Ascending aorta (tissue), 2 donors: ENCODE measurements around the gene MAP1A. TPM values are rescaled to one million over a fixed set of nuclear protein-coding genes. Genes with fewer than 3 reads are reported as not detected.

Source experiments
- DNase-seq, 2 donors: peaks; one replicate each; pipeline ENCODE4 v3.0.0-alpha.2; 2019; ENCODE audit warnings: low spot score in 2 of 2
- H3K27ac ChIP-seq, 2 donors: fragments of 200-600 bp; sonication (generic); one replicate each; pipeline ENCODE4 v1.5.1; 2016 to 2017; ENCODE audit warnings: mild to moderate bottlenecking in 1 of 2
- H3K27me3 ChIP-seq: fragments of 200-600 bp; sonication (generic); one replicate; pipeline ENCODE4 v1.5.1; 2017
- H3K36me3 ChIP-seq, 2 donors: fragments of 200-600 bp; sonication (generic); one replicate each; pipeline ENCODE4 v1.5.1; 2016
- H3K4me1 ChIP-seq, 2 donors: fragments of 200-600 bp; sonication (generic); one replicate each; pipeline ENCODE4 v1.5.1; 2016 to 2017; ENCODE audit warnings: mild to moderate bottlenecking in 1 of 2
- H3K4me3 ChIP-seq, 2 donors: fragments of 200-600 bp; sonication (generic); one replicate each; pipeline ENCODE4 v1.5.1; 2016 to 2017; ENCODE audit warnings: mild to moderate bottlenecking in 1 of 2
- H3K9me3 ChIP-seq, 2 donors: fragments of 200-600 bp; sonication (generic); one replicate each; pipeline ENCODE4 v1.5.1; 2016
- intact Hi-C: fragments of 100-400 bp; cut with DNase I; formaldehyde crosslinking; loops from one replicate; pipeline ENCODE4 v1.15.1; 2023
- total RNA-seq: library from RNA; depleted of rRNA; stranded (reverse); fragments of >200 nt; gene quantifications from one replicate; pipeline ENCODE4 v1.1.0, GENCODE V29; 2016
- TF ChIP-seq, protein P1 (sequence below), 3 experiments: fragments of 200-600 bp in 2 of 3; fragments of 450-650 bp in 1 of 3; sonication (generic) in 2 of 3; IDR thresholded peaks; one replicate each; pipeline ENCODE4 v1.5.1; 2016 to 2019; ENCODE audit warnings: antibody characterized with exemption in 3 of 3, mild to moderate bottlenecking in 1 of 3, moderate library complexity in 1 of 3

MAP1A gene
- total RNA-seq, 1 donor from 2014 or later = 19.9 TPM

GRCh38 chr15:43518197-43518761, 871 bp downstream of the MAP1A start:
- Histone ChIP-seq H3K4me1 (peaks cover 5 to 17% of the 10 kb centered on the region in 2 donors), H3K27ac (peak overlapping the region; percentile 80 to 81), H3K4me3 (peak overlapping the region; percentile 55 to 75), H3K27me3 (no peaks in the 10 kb centered on the region), H3K36me3 (peaks cover 26 to 35% of the 10 kb centered on the region in 2 donors), H3K9me3 (peaks cover 3 to 18% of the 10 kb centered on the region in 2 donors)
- no peak for DNase-seq
- TF ChIP-seq, protein P1, sequence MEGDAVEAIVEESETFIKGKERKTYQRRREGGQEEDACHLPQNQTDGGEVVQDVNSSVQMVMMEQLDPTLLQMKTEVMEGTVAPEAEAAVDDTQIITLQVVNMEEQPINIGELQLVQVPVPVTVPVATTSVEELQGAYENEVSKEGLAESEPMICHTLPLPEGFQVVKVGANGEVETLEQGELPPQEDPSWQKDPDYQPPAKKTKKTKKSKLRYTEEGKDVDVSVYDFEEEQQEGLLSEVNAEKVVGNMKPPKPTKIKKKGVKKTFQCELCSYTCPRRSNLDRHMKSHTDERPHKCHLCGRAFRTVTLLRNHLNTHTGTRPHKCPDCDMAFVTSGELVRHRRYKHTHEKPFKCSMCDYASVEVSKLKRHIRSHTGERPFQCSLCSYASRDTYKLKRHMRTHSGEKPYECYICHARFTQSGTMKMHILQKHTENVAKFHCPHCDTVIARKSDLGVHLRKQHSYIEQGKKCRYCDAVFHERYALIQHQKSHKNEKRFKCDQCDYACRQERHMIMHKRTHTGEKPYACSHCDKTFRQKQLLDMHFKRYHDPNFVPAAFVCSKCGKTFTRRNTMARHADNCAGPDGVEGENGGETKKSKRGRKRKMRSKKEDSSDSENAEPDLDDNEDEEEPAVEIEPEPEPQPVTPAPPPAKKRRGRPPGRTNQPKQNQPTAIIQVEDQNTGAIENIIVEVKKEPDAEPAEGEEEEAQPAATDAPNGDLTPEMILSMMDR (IDR thresholded peaks at IDR 0.05) = no peak
- intact Hi-C loops = loop anchor here (2.0 to 10.0 kb wide), 5 partner anchors 25 to 1553 kb away; partner anchors contain the start of genes B2M, ELL3, PATL2 and TP53BP1

DNA sequence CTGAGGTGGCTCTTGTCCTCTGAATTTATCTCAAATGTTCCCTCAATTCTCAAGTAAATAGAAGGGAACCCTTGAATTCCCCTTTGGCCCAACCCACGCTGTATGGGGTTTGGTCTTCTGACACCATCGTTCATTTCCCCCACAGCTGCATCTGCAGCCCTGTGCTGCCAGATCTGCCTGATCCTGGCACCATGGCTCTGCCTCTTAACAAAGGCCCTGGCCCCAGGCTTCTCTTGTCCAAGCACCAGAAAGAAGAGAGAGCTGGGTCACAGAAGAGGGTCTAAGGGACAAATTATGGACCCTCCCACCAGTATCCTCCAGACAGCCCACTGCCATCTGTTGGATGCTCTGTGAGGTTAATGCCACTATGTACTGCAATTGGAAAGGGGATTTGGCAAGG, 1.8 kb downstream of the MAP1A start:
- peaks cover 5 to 17% of the 10 kb centered on the region in 2 donors for H3K4me1 ChIP-seq
- no peaks in the 10 kb centered on the region for H3K27me3 ChIP-seq
- H3K4me3 ChIP-seq = peak overlapping the region in 1 of 2 donors; percentile 75
- peak overlapping the region; percentile 80 to 81 for H3K27ac ChIP-seq
- DNase-seq = no peak
- TF ChIP-seq, protein P1 (IDR thresholded peaks at IDR 0.05) = no peak
- peaks cover 3 to 27% of the 10 kb centered on the region in 2 donors for H3K9me3 ChIP-seq
- intact Hi-C loops = loop anchor here (2.0 to 10.0 kb wide), 5 partner anchors 26 to 1554 kb away; partner anchors contain the start of genes B2M, ELL3, PATL2 and TP53BP1
- peaks cover 26 to 42% of the 10 kb centered on the region in 2 donors for H3K36me3 ChIP-seq

DNA sequence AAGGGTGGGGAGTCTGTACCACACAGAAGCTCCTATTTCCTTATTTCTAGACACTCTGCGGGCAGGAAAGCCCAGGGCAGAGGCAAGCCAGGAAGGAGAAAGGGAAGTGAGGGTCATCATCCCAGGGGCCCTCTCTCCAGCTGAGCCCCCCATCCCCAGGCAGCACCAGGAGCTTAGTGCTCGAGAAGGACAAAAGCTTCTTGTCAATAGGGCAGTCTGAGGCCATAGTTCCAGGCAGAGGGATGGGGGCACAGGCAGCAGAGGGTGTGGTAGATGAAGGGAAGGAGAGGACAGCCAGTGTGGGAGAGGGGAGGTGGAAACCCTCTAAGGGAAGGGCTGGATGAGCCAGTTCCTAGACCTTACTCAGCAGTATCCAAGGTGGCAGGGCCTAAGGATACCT, 2.7 kb downstream of the MAP1A start:
- TF ChIP-seq, protein P1 (IDR thresholded peaks at IDR 0.05) = no peak
- intact Hi-C loops = no loop called here
- no peak overlapping the region for H3K4me3 ChIP-seq
- H3K27ac ChIP-seq = no peak overlapping the region
- peaks cover 3 to 36% of the 10 kb centered on the region in 2 donors for H3K9me3 ChIP-seq
- peaks cover 33 to 49% of the 10 kb centered on the region in 2 donors for H3K36me3 ChIP-seq
- peaks cover 5 to 17% of the 10 kb centered on the region in 2 donors for H3K4me1 ChIP-seq
- H3K27me3 ChIP-seq = no peaks in the 10 kb centered on the region
- no peak for DNase-seq

DNA sequence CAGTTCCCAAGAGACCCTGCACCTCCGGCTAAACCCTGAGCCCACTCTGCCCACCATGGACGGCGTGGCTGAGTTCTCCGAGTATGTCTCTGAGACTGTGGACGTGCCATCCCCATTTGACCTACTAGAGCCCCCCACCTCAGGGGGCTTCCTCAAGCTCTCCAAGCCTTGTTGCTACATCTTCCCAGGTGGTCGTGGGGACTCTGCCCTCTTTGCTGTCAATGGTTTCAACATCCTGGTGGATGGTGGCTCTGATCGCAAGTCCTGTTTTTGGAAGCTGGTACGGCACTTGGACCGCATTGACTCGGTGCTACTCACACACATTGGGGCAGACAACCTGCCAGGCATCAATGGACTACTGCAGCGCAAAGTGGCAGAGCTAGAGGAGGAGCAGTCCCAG, 4.0 kb downstream of the MAP1A start:
- Histone ChIP-seq H3K27ac (no peak overlapping the region), H3K4me1 (peaks cover 5 to 7% of the 10 kb centered on the region in 2 donors), H3K36me3 (peaks cover 33 to 52% of the 10 kb centered on the region in 2 donors), H3K27me3 (no peaks in the 10 kb centered on the region), H3K4me3 (no peak overlapping the region), H3K9me3 (peaks cover 3 to 47% of the 10 kb centered on the region in 2 donors)
- TF ChIP-seq, protein P1 (IDR thresholded peaks at IDR 0.05) = no peak
- intact Hi-C loops = no loop called here
- no peak for DNase-seq

DNA sequence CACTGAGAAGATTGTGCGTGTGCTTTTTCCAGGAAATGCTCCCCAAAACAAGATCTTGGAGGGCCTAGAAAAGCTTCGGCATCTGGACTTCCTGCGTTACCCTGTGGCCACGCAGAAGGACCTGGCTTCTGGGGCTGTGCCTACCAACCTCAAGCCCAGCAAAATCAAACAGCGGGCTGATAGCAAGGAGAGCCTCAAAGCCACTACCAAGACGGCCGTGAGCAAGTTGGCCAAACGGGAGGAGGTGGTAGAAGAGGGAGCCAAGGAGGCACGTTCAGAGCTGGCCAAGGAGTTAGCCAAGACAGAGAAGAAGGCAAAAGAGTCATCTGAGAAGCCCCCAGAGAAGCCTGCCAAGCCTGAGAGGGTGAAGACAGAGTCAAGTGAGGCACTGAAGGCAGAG, 4.8 kb downstream of the MAP1A start:
- Histone ChIP-seq H3K4me3 (no peak overlapping the region), H3K27ac (no peak overlapping the region), H3K4me1 (no peaks in the 10 kb centered on the region), H3K27me3 (no peaks in the 10 kb centered on the region), H3K36me3 (peaks cover 33 to 52% of the 10 kb centered on the region in 2 donors), H3K9me3 (peaks cover 3 to 49% of the 10 kb centered on the region in 2 donors)
- intact Hi-C loops = no loop called here
- no peak for DNase-seq
- TF ChIP-seq, protein P1 (IDR thresholded peaks at IDR 0.05) = no peak
